Activated CD8-positive, alpha-beta memory T cell treated with anti-CD3 and anti-CD28 coated beads, Interleukin-2, amount 50 U/mL, for 4 hours (primary cell): ENCODE data around the gene SNTG2.

Experiments used
- DNase-seq: peaks from one replicate; pipeline ENCODE4 v3.0.0-alpha.2; 2020

Gene SNTG2

GRCh38 chr2:1010415-1010930 is 59.8 kb downstream of the SNTG2 start:
- no peak for DNase-seq

GRCh38 chr2:1011006-1011405 is 60.4 kb downstream of the SNTG2 start:
- DNase-seq: no peak

GRCh38 chr2:1011985-1012384 is 61.3 kb downstream of the SNTG2 start:
- no peak for DNase-seq

GRCh38 chr2:1014802-1015201 is 64.2 kb downstream of the SNTG2 start:
- DNase-seq: no peak

- no peak for DNase-seq
Observed at GRCh38 chr2:1016500-1016899, 65.9 kb downstream of the SNTG2 start.

- no peak for DNase-seq
Observed at GRCh38 chr2:1017827-1018226, 67.2 kb downstream of the SNTG2 start.

- DNase-seq: no peak
Observed at GRCh38 chr2:1020206-1020605, 69.6 kb downstream of the SNTG2 start.

- no peak for DNase-seq
Observed at GRCh38 chr2:1022178-1022577, 71.5 kb downstream of the SNTG2 start.

GRCh38 chr2:1024981-1025380 is 74.3 kb downstream of the SNTG2 start:
- DNase-seq: no peak

GRCh38 chr2:1026141-1026540 is 75.5 kb downstream of the SNTG2 start:
- DNase-seq: no peak

GRCh38 chr2:1028831-1029230 is 78.2 kb downstream of the SNTG2 start:
- DNase-seq: no peak

- no peak for DNase-seq
Observed at GRCh38 chr2:1032030-1032429, 81.4 kb downstream of the SNTG2 start.

- no peak for DNase-seq
Observed at GRCh38 chr2:1033069-1033468, 82.4 kb downstream of the SNTG2 start.

- no peak for DNase-seq
Observed at GRCh38 chr2:1037066-1037465, 86.4 kb downstream of the SNTG2 start.

- no peak for DNase-seq
Observed at GRCh38 chr2:1039549-1039948, 88.9 kb downstream of the SNTG2 start.

GRCh38 chr2:1041012-1041805 is 90.6 kb downstream of the SNTG2 start:
- no peak for DNase-seq

GRCh38 chr2:1045109-1045508 is 94.5 kb downstream of the SNTG2 start:
- no peak for DNase-seq

GRCh38 chr2:1046067-1046466 is 95.4 kb downstream of the SNTG2 start:
- no peak for DNase-seq

- no peak for DNase-seq
Observed at GRCh38 chr2:1047485-1047884, 96.8 kb downstream of the SNTG2 start.

- no peak for DNase-seq
Observed at GRCh38 chr2:1049691-1050090, 99.0 kb downstream of the SNTG2 start.

GRCh38 chr2:1051075-1051474 is 100.4 kb downstream of the SNTG2 start:
- no peak for DNase-seq

- DNase-seq: no peak
Observed at GRCh38 chr2:1052771-1053191, 102.1 kb downstream of the SNTG2 start.

- no peak for DNase-seq
Observed at GRCh38 chr2:1053786-1054185, 103.1 kb downstream of the SNTG2 start.

GRCh38 chr2:1054399-1054798 is 103.8 kb downstream of the SNTG2 start:
- no peak for DNase-seq

GRCh38 chr2:1055014-1055595 is 104.5 kb downstream of the SNTG2 start:
- DNase-seq: no peak
